ENCODE measurements around the gene CRNKL1. TPM values are rescaled to one million over a fixed set of nuclear protein-coding genes. Genes with fewer than 3 reads are reported as not detected.

Gene CRNKL1
- polyA plus RNA-seq, 1 of the 3 experiments (the other 2 are of a cell fraction), result 7.6 TPM

DNA sequence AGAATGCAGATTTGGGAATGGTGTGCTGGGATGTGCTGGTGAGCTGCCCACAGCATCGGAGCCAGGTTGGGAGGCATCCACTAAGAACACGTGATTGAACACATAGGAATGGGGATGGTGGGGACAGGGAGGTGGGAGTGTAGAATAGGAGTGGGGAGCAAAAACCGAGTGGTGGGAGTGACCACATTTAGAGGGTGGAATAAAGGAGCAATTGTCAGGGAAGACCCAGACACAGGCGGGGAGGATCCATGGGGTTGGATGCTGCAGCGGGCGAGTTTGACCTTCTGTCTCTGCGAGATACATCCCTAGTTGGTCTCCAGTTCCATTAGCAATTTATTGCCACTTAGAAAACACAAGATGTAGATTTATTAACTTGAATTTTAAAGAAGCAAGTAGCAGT, 30.4 kb downstream of the CRNKL1 start:
- Histone ChIP-seq H3K79me2 (ENCODE audit: insufficient read depth) (peaks cover 95% of the 10 kb centered on the region), H3K27me3 (ENCODE audit: insufficient read depth) (no peaks in the 10 kb centered on the region), H2AFZ (ENCODE audit: low read depth) (no peak overlapping the region), H3K9me3 (no peaks in the 10 kb centered on the region), H3K4me1 (ENCODE audit: control insufficient read depth in 1 of 2, insufficient read depth in 2 of 2, low read depth in 1 of 2, low read length in 1 of 2) (peaks cover 6 to 17% of the 10 kb centered on the region in 2 experiments; a peak in 3 of 4 replicates), H3K9me2 (no peaks in the 10 kb centered on the region), H3F3A (replicated peaks; ENCODE audit: insufficient read depth) (peaks cover 8% of the 10 kb centered on the region), H3K4me3 (ENCODE audit: low read depth in 2 of 2, low read length in 1 of 2) (no peak overlapping the region), H3K9ac (no peak overlapping the region), H3K4me2 (no peak overlapping the region), H3K36me3 (replicated peaks in 1 of 2; ENCODE audit: control insufficient read depth in 1 of 2, insufficient read depth in 2 of 2, low read length in 1 of 2) (peaks cover 24 to 31% of the 10 kb centered on the region in 2 experiments), H3K27ac (ENCODE audit: low read depth in 2 of 2, low read length in 1 of 2) (no peak overlapping the region), H4K20me1 (ENCODE audit: insufficient read depth) (peaks cover 40% of the 10 kb centered on the region)
- ChIA-PET POLR2A (no interaction called here), CTCF (interaction anchor here (1.5 kb wide), 1 partner anchor 29 kb away, joined by 3 read pairs; no protein-coding TSS in a partner anchor)
- WGBS (ENCODE audit: low lambda C conversion rate), result 89% methylated on average over 7 of the region's 7 CpGs
- DNase-seq, result no peak
- no peak for TF ChIP-seq TEAD4 (IDR thresholded peaks at IDR 0.05; ENCODE audit: borderline replicate concordance, insufficient read depth)
- no peak for TF ChIP-seq RXRA (IDR thresholded peaks at IDR 0.05; ENCODE audit: borderline replicate concordance, low read depth)
- TF ChIP-seq RCOR1 (IDR thresholded peaks at IDR 0.05; ENCODE audit: low read length), result no peak
- TF ChIP-seq EZH2phosphoT487 (IDR thresholded peaks at IDR 0.05; ENCODE audit: borderline replicate concordance, low read depth), result no peak
- TF ChIP-seq TAF1 (IDR thresholded peaks at IDR 0.05; ENCODE audit: borderline replicate concordance, low read depth, low read length), result no peak
- no peak for TF ChIP-seq TCF12 (IDR thresholded peaks at IDR 0.05)
- no peak for TF ChIP-seq MEF2A (IDR thresholded peaks at IDR 0.05; ENCODE audit: borderline replicate concordance, low read depth)
- TF ChIP-seq, protein P1, sequence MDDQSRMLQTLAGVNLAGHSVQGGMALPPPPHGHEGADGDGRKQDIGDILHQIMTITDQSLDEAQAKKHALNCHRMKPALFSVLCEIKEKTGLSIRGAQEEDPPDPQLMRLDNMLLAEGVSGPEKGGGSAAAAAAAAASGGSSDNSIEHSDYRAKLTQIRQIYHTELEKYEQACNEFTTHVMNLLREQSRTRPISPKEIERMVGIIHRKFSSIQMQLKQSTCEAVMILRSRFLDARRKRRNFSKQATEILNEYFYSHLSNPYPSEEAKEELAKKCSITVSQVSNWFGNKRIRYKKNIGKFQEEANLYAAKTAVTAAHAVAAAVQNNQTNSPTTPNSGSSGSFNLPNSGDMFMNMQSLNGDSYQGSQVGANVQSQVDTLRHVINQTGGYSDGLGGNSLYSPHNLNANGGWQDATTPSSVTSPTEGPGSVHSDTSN (IDR thresholded peaks at IDR 0.05), result no peak
- TF ChIP-seq RFX5 (IDR thresholded peaks at IDR 0.05; ENCODE audit: low read length), result no peak
- TF ChIP-seq SMC3 (IDR thresholded peaks at IDR 0.05; ENCODE audit: low read depth, low read length), result no peak
- no peak for TF ChIP-seq POLR2AphosphoS5 (IDR thresholded peaks at IDR 0.05; ENCODE audit: low read depth, low read length)
- no peak for TF ChIP-seq MXI1 (IDR thresholded peaks at IDR 0.05; ENCODE audit: low read depth, low read length)
- TF ChIP-seq SIN3A (IDR thresholded peaks at IDR 0.05; ENCODE audit: borderline replicate concordance, low read depth, low read length), result no peak
- TF ChIP-seq FOSL2 (IDR thresholded peaks at IDR 0.05; ENCODE audit: borderline replicate concordance, low read depth), result no peak
- no peak for TF ChIP-seq GATA2 (CRISPR knock-in tag; IDR thresholded peaks at IDR 0.05)
- TF ChIP-seq GABPA (IDR thresholded peaks at IDR 0.05; ENCODE audit: low read depth), result no peak

DNA sequence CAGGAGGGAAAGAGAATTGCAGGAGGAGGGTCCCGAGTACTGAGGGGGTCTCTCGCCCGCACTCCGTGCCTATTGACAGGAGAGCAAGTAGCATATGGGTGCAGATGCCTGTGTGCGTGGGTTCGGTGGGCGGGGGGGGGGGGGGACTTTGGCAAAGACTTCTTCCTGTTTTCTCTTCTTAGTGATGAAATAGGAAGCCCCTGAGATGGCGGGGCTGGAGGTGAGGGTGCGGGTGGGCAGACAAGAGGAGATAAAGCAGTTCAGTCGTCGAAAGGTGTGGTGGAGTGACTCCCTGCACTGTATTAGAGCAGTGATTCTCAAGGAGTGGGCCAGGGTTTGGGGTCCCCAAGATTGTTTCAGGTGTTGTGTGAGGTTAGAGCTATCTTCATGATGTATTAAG, 31.4 kb downstream of the CRNKL1 start:
- CTCF ChIA-PET, result interaction anchor here (1.5 kb wide), 1 partner anchor 30 kb away, joined by 3 read pairs; no protein-coding TSS in a partner anchor
- WGBS (ENCODE audit: low lambda C conversion rate), result 97% methylated on average over 11 of the region's 11 CpGs

More for the DNA sequence above, 31.4 kb downstream of the CRNKL1 start:
- DNase-seq, result no peak
- POLR2A ChIA-PET, result no interaction called here
- H3K9ac ChIP-seq, result no peak overlapping the region
- H3K27me3 ChIP-seq (ENCODE audit: insufficient read depth), result no peaks in the 10 kb centered on the region
- TF ChIP-seq RAD21 (IDR thresholded peaks at IDR 0.05; ENCODE audit: low read length) (no peak), TAF1 (IDR thresholded peaks at IDR 0.05; ENCODE audit: borderline replicate concordance, low read depth, low read length) (no peak), GABPA (IDR thresholded peaks at IDR 0.05; ENCODE audit: low read depth) (no peak), JUND (IDR thresholded peaks at IDR 0.05) (no peak)
- TF ChIP-seq, protein P2, sequence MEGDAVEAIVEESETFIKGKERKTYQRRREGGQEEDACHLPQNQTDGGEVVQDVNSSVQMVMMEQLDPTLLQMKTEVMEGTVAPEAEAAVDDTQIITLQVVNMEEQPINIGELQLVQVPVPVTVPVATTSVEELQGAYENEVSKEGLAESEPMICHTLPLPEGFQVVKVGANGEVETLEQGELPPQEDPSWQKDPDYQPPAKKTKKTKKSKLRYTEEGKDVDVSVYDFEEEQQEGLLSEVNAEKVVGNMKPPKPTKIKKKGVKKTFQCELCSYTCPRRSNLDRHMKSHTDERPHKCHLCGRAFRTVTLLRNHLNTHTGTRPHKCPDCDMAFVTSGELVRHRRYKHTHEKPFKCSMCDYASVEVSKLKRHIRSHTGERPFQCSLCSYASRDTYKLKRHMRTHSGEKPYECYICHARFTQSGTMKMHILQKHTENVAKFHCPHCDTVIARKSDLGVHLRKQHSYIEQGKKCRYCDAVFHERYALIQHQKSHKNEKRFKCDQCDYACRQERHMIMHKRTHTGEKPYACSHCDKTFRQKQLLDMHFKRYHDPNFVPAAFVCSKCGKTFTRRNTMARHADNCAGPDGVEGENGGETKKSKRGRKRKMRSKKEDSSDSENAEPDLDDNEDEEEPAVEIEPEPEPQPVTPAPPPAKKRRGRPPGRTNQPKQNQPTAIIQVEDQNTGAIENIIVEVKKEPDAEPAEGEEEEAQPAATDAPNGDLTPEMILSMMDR (IDR thresholded peaks at IDR 0.05), result no peak
- TF ChIP-seq, protein P3, sequence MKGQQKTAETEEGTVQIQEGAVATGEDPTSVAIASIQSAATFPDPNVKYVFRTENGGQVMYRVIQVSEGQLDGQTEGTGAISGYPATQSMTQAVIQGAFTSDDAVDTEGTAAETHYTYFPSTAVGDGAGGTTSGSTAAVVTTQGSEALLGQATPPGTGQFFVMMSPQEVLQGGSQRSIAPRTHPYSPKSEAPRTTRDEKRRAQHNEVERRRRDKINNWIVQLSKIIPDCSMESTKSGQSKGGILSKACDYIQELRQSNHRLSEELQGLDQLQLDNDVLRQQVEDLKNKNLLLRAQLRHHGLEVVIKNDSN (IDR thresholded peaks at IDR 0.05; ENCODE audit: borderline replicate concordance, low read depth), result no peak
- H3K36me3 ChIP-seq (replicated peaks in 1 of 2; ENCODE audit: control insufficient read depth in 1 of 2, insufficient read depth in 2 of 2, low read length in 1 of 2), result peaks cover 20 to 23% of the 10 kb centered on the region in 2 experiments
- H3K9me3 ChIP-seq, result no peaks in the 10 kb centered on the region
- no peak overlapping the region for H3K27ac ChIP-seq (ENCODE audit: low read depth in 2 of 2, low read length in 1 of 2)
- peaks cover 6 to 17% of the 10 kb centered on the region in 2 experiments; a peak in 3 of 4 replicates for H3K4me1 ChIP-seq (ENCODE audit: control insufficient read depth in 1 of 2, insufficient read depth in 2 of 2, low read depth in 1 of 2, low read length in 1 of 2)
- peaks cover 14% of the 10 kb centered on the region for H3F3A ChIP-seq (replicated peaks; ENCODE audit: insufficient read depth)
- peaks cover 40% of the 10 kb centered on the region for H4K20me1 ChIP-seq (ENCODE audit: insufficient read depth)
- H3K4me2 ChIP-seq, result no peak overlapping the region
- no peaks in the 10 kb centered on the region for H3K9me2 ChIP-seq
- H3K4me3 ChIP-seq (ENCODE audit: low read depth in 2 of 2, low read length in 1 of 2), result no peak overlapping the region
- peaks cover 86% of the 10 kb centered on the region for H3K79me2 ChIP-seq (ENCODE audit: insufficient read depth)
- no peak overlapping the region for H2AFZ ChIP-seq (ENCODE audit: low read depth)

Data from SK-N-SH (cell line).